NOMO-1 (cell line): Measurements from ENCODE around the gene CNOT2.
A peak's percentile ranks its signal among the peaks of the same experiment; 100 is the strongest.

Experiments
- DNase-seq, 2 experiments: peaks; one replicate each; lab custom pipeline; 2025; ENCODE audit not compliant: unreplicated experiment in 2 of 2; lab: John Stamatoyannopoulos, UW

CNOT2 gene, protein sequence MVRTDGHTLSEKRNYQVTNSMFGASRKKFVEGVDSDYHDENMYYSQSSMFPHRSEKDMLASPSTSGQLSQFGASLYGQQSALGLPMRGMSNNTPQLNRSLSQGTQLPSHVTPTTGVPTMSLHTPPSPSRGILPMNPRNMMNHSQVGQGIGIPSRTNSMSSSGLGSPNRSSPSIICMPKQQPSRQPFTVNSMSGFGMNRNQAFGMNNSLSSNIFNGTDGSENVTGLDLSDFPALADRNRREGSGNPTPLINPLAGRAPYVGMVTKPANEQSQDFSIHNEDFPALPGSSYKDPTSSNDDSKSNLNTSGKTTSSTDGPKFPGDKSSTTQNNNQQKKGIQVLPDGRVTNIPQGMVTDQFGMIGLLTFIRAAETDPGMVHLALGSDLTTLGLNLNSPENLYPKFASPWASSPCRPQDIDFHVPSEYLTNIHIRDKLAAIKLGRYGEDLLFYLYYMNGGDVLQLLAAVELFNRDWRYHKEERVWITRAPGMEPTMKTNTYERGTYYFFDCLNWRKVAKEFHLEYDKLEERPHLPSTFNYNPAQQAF

DNA sequence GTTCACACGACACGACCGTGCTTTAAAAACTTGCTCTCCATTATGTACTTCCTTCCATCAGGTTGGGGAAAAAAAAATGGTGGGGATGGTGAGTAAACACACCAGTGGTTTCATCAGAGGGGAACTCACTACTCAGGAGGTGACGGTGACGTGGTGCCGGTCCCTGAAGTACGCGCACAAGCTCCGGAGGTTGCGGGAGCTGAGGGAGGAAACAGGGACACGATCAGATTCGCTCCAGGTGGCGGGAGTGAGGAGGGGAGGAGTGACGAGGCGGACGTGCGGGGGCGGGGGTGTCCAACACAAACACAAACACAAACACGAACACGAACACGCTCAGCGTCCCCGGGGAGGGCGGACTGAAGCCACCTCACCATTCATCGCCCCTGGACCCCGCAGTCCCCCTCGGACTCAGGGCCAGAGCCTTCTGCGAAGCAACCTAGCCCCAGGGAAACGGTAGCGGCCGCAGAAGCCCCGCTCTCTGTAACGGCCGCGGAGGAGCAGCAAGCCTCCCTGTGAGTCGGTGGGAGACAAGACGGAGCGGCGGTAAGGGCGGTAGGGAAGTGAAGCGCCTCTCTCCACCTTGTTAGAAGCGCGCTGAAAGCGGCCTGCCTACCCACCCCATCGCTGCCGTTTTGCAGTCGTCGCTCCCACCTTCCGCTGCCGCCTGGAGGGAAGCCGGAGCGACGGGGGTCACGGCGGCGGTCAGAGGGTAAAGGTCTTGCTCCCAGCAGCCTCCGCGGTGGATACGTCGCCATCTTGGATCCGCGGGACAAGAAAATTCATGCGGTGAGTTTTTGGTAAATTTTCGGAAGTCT lies at the start of gene CNOT2:
CNOT2 (plus strand) TSS at position 739 of the 815 bp plus-strand sequence. CDS start 34,794 bp downstream, outside the sequence.
- DNase-seq: peak; percentile 85 to 89

DNA sequence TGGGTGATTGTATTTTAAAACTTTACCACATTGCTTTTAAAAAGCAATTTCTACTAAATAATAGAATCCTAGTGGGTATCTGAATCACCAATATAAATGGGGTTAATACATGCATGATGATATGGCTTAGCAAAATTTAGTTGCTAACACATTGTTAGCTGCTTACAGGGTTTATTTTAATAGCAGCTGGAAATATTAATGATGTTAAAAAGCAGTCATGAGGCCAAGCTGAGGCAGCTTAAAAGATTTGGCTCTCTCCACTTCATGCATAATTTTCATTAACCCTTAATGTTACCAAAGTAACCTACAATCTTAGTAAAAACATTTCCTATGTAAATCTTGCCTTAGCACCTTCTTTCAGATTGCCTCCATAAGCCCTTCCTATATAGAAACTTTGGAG lies 49.2 kb upstream of the CNOT2 start:
- DNase-seq: no peak

DNA sequence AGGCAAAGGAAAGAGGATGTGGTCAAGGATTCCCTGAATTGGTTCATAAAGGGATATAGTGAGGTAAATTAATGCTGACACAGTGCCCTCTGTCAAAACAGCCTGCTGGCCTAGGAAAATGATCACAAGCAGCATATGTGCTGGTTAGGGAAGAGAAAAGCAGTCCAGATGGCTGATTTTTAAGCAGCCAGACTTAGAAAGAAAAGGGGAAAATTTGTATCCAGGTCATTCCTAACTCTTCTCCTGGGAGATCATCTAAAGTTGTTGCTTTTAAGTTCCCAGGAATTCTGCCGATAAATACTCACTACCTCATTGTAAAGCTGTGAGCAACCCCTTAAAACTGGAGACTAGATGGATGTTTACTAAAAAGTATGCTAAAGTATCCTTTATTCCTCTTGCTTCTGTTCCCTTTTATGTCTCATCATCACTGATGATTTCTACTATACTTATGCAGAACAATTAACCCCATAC lies 46.4 kb upstream of the CNOT2 start:
- no peak for DNase-seq

DNA sequence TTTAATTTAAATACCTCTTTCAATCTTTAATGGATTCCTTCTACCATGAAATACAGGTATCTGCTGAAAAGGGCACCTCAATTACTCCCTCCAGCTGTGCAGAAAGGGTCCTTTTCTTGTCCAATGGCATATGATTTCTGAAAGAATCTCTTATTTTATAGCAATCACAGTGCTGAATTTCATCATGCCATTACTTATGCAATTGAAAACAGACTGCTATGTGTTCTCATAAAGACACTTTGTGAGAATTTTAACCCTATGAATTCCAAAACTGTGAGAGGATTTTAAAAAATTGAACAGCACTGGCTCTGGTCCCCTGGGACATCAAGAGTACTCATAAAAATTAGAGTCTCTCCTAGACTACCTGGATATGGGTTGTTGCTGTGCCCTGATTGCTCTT lies 45.9 kb upstream of the CNOT2 start:
- peak in 1 of 2 experiments; percentile 8 for DNase-seq

DNA sequence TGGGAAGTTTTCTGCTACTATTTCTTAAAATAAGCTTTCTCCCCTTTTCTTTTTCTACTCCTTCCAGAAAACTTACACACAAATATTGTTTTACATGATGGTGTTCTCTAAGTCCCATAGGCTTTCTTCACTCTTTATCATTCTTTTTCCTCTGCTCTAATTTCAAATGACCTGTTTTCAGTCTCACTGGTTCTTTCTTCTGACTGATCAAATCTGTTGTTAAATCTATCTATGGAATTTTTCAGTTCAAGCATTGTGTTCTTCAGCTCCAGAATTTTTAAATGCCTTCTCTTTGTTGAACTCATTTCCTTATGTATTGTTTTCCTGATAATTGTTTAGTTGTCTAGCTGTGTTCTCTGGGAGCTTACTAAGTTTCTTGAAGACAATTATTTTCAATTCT lies 29.5 kb upstream of the CNOT2 start:
- DNase-seq: no peak

DNA sequence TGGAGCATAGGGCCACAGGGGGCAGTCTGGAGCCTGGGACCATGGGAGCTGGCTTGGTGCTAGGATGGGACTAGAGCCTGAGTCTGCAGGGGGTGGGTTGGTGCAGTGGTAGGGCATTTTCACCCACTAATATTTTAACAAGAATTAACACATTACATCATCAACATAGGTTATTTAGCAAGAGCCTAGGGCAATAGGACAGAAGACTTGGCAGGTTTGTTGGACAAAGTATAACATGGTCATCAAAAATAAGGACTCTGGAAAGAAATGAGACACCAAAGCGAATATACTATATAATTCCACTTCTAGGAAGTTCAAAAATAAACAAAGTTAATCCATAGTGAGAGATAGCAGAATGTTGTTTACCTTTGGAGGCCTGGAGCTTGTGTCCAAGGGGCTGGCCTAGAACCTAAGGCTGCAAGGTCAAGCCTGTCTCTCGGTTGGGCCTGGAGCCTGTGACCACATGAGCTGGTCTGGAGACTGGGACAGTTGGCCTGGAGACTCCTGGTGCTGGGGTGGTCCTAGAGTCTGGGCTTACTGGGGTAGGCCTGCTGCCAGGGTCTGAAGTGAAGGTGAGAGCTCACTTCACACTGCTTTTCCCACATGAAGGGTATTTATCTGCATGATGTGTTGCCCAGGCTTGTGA lies 28.1 kb upstream of the CNOT2 start:
- DNase-seq: no peak

DNA sequence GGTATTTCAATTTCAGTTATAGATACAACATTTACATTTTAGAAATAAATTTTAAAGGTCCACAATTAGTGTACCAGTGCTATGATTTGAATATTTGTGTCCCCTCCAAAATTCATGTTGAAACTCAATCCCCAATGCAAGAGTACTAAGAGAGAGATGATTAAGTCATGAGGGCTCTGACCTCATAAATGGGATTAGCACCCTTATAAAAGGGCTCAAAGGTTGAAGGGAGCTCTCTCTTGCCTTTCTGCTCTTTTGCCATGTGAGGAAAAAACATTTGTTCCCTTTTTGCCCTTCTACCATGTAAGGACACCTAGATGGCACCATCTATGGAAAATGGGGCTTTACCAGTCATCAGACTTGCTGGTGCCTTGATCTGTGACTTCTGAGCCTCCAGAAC lies 25.8 kb upstream of the CNOT2 start:
- no peak for DNase-seq

DNA sequence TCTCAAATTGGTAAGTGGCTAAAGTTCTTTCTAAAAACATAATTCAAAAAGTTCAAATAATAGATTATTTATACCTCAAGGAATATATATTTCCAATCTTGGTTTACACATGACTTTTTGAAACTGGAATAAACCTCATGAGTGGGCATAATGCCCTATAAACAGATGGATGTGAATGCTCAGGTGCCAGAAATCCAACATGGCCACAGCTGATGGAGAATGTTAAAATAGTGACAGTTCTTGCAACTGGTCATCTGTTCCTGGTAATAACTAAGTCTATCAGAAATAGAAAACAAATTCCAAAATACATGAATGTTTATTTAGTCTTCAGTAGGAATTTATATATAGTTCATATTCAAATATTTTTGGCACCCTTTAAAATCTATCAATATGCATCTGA lies 21.6 kb upstream of the CNOT2 start:
- no peak for DNase-seq

DNA sequence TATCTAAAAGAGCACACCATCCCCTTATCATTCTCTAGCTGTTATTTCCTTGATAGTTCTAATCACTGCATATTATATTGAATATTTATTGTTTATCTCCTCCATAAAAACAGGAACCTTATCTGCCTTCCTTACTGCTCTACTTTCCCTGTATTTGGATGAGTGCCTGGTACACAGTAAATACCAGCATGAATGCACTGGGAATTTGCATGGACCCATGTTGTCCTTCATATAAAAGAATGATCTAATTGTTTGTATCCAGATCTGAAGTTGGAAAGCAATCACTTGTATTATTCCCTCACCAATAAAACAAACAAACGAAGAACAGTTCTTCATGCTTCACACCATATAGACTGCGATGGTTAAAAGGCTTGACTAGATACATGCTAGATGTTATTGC lies 15.3 kb upstream of the CNOT2 start:
- no peak for DNase-seq

DNA sequence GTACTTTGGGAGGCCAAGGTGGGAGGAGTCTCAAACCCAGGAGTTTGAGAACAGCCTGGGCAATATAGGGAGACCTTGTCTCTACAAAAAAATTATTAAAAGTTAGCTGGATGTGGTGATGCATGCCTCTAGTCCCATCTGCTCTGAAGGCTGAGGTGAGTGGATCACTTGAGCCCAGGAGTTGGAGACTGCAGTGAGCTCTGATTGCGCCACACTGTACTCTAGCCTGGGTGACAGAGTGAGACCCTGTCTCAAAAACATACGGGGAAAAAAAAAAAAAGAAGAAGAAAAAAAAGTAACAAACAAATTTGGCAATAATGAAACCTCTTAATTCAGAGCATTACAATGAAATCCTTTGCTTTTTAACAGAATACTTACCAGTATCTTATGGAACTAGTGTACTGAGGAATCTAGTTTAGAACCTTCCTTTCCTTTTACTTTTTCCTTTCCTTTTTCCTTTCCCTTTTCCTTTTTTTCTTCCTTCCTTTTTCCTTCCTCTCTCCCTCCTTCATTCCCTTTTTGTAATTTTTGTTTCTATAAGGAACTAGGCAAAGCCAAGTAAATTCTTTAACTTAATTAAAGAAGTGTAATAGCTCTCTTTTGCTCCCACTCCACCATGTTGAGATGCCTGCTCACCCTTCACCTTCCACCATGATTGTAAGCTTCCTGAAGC lies 12.2 kb upstream of the CNOT2 start:
- DNase-seq: no peak

DNA sequence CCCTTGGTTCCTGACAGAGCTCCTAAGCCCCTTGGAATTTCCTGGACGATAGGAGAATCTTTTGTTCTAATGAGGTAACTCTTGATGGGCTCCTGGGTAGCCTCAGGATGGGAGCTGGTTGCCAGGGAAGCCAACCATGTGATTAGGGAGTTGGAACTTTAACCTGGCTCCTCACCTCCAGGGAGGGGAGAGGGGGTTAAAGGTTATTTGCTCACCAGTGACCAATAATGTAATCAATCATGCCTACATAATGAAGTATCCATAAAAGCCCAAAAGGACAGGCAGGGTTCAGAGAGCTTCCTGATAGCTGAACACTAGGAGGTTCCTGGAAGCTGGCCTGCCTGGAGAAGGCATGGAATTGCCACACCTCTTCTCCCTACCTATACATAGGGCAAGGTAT lies 6.2 kb upstream of the CNOT2 start:
- no peak for DNase-seq

DNA sequence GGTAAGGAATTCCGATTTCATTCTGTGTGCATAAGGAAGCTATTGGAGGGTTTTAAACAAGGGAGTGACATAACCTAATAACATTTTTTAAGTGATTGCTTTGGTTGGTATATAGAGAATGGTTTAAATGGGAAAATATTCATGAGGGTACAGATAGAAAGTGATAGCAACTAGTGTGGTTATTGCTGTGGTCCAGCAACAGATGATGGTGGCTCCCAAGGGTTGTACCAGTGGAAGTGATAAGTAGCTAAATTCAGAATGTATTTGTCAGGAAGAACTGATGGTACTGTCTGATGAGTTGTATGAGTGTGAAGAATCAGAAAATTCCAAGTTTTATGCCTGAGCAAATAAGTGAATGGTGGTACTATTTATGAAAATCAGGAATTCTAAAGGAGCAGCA lies 2.6 kb upstream of the CNOT2 start:
- DNase-seq: no peak

DNA sequence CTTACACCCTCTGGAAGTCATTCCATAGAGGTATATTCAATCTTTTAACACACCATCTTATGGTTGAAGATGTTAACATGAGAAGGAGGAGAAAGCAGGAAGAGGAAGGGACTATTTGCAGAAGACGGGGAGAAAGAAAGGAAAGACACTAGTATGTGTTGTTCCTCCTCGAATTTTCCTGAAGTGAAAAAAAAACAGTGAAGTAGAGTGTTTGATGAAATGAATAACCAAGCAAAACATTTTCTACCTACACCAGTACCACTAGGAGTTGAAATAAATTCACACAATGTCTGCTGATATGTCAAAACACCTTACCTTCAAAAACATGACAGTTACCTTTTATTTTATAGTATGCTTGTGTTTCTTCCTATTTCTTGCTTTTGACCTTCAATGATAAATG lies 1.4 kb upstream of the CNOT2 start:
- DNase-seq: no peak

DNA sequence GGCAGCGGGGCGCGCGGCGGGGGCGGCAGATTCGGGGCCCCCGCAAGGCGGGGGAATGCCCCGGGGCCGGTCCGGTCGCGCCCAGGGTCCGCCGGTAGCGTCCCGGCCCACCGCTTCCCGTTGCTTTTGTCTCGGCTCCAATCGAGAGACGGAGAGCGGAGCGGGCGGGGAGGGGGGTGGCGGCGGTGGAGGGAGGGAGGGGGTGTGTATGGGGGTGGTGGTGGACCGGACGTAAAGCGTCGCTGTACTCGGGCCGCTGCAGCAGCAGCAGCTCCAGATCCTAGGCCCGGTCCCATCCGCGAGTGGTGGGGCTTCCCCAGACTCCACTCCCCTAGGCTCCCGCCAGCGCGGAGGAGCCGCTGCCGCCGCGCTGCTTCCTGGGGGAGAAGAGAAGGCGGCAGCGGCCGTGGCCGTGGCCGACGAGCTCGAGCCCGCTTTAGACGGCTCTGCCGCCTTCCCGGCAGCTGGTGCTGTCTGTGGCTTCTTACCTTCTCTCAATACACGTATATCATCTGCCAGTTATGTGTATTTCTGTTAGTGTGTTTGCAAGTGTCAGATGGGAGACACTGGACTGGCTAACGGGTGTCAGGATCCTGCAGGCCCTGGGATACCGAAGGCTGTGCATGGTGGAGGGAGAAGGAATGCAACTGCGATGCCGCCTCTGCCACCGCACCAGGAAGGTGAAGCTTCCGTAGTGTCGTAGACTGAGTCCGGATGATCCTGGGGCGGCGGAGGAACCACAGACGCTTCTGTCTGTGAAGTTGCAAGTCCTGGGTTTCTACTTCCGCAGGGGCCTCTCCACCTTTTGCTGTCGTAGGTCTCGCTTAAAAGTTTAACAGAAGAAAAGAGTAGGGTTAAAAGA lies 508 bp downstream of the CNOT2 start:
- peak; percentile 46 to 48 for DNase-seq

DNA sequence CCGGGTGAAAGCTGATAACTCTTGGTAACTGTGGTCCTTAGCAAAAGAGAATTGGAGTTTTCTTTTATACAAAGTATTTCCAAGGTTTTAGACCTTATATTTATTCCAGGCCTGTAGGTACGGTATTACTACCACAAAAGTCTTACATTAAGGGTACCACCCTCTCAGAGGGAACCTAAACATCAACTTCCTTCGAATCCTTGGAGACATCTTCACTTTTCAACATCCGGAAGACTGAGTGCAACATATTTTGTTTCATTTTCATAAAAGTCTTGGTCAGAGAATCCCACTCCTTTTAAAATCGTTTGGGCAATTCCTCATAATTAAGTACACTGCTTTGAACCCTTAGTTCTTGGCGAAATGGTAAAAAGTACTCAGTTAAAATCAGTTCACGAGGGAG lies 1.2 kb downstream of the CNOT2 start:
- peak in 1 of 2 experiments; percentile 31 for DNase-seq

DNA sequence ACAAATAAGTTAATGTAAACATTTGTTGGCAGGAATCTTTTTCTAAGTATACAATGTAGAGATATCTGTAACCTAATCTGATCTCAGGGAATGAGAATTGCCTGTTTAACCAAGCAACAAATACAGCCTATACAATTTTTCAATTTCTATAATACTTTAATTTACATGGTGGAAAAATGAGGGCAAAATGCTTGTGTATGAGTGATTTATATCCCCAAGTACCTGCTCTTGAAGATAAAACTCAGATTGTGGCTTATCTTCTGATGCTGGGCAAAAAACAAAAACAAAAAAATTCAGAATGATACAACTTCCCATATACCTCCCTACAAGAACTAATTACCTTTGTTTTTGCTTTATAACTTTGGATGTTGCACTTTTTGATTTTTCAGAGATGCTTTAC lies 2.2 kb downstream of the CNOT2 start:
- no peak for DNase-seq

DNA sequence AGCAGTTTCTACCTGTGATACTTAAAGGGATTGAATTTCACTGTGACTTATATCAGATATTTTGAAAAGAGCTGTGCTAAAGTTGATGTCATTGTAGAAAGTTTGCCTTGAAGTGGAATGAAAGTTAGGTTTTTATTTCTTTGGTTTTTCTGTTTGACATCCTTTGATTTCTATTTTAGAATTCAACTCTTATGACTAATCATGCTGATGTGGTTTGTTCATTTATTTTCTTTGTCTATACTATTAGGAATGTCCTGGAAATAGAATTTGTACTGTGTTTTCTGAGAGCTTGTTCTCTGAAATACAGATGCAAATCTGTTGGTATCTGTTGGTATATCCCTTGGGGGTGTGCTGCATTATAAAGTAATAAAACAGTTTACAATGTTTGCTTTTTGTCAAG lies 3.3 kb downstream of the CNOT2 start:
- DNase-seq: no peak

DNA sequence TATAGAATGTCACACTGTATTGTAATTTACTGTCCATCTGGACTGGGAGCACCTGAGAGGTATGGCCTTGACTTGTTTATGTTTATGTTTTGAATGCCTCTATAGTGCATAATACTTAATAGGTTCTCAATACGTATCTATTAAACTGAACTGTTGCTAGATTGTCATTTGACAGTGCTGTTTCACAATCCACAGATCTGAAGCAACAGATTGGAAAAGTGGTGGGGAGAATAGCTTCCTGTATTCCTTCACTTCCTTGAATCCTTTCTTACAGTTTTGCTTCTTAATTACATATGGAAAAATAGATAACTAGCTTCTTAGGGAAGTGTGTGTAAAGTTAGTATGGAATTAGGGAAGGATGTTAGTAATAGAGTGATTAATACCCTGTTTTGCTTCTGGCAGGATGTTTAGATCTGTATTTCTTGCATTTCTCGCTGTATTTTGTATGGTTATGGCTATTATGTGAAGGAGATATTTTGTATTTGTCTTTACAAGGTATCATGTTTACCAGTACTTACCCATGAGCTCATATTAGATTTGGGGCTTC lies 4.5 kb downstream of the CNOT2 start:
- DNase-seq: no peak

DNA sequence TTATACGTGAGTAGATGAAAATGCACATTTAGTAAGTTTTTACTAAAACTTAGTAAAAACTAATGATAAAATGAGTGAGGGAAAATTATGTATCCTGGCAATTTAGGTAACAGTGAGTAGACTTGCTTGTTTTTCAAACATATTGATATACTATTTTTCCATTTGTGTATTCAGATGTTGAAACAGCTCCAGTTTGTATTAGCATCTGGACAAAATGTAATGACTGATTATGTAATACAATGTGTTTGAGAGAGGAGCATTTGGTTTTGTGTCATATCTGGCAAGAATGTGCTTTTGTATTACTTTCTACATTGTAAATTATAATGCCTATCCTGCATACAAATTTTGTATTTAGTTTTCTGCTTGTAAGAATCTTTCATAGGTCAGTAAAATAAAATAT lies 5.6 kb downstream of the CNOT2 start:
- DNase-seq: no peak
